ENCODE data around the gene ZBTB38. TPM values are rescaled to one million over a fixed set of nuclear protein-coding genes. Genes with fewer than 3 reads are reported as not detected.

Gene ZBTB38
- total RNA-seq, 1 experiment from 2014 or later, result 17.0 TPM

DNA sequence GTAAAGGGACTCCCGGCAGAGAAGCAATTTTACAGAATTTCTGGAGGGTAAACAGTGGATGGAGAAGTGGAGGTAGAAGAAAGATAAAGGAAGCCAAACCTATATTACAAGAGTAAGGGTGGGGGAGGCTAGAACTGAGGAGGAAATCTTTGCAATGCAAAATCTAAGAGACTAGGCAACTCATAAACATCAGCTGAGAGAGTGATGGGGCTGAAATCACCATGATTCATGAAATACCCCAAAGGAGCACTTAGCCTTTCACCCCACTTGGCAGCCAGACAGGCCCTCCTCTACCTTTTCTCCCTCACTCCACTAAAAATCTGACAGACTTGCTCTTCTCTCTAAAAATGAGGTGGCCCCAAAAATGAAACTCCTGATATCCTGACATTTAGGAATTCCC is 19.5 kb upstream of the ZBTB38 start:
- Histone ChIP-seq H4K20me1 (ENCODE audit: low read length) (no peaks in the 10 kb centered on the region), H2AFZ (ENCODE audit: low read length) (no peak overlapping the region), H3F3A (ENCODE audit: low read length, unreplicated experiment) (no peaks in the 10 kb centered on the region), H3K4me2 (ENCODE audit: low read length) (no peak overlapping the region), H3K9me2 (replicated peaks; ENCODE audit: low read length) (no peaks in the 10 kb centered on the region), H3K36me3 (ENCODE audit: low read depth, low read length) (no peaks in the 10 kb centered on the region), H3K79me2 (ENCODE audit: low read length) (no peaks in the 10 kb centered on the region), H3K9ac (ENCODE audit: low read length) (no peak overlapping the region), H3K27me3 (ENCODE audit: low read length) (no peaks in the 10 kb centered on the region), H3K4me3 (ENCODE audit: low read length) (no peak overlapping the region), H3K9me3 (ENCODE audit: low read length) (no peaks in the 10 kb centered on the region), H3K27ac (ENCODE audit: low read length) (no peak overlapping the region), H3K4me1 (ENCODE audit: insufficient read depth, low read length) (no peaks in the 10 kb centered on the region)
- ATAC-seq (no peak), DNase-seq (no peak)
- intact Hi-C loops (cut with micrococcal nuclease), result no loop called here
- TF ChIP-seq, protein P1, sequence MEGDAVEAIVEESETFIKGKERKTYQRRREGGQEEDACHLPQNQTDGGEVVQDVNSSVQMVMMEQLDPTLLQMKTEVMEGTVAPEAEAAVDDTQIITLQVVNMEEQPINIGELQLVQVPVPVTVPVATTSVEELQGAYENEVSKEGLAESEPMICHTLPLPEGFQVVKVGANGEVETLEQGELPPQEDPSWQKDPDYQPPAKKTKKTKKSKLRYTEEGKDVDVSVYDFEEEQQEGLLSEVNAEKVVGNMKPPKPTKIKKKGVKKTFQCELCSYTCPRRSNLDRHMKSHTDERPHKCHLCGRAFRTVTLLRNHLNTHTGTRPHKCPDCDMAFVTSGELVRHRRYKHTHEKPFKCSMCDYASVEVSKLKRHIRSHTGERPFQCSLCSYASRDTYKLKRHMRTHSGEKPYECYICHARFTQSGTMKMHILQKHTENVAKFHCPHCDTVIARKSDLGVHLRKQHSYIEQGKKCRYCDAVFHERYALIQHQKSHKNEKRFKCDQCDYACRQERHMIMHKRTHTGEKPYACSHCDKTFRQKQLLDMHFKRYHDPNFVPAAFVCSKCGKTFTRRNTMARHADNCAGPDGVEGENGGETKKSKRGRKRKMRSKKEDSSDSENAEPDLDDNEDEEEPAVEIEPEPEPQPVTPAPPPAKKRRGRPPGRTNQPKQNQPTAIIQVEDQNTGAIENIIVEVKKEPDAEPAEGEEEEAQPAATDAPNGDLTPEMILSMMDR (conservative IDR thresholded peaks at IDR 0.05; ENCODE audit: low read depth, low read length), result no peak
- TF ChIP-seq EZH2phosphoT487 (IDR thresholded peaks at IDR 0.05; ENCODE audit: borderline replicate concordance, low read length), result no peak
- TF ChIP-seq EZH2 (IDR thresholded peaks at IDR 0.05; ENCODE audit: low read length, unreplicated experiment), result no peak
- no TSS peak for BruUV-seq (replicated peaks)
- ChIA-PET CTCF (no interaction called here), POLR2A (ENCODE audit: unreplicated experiment) (no interaction called here)

DNA sequence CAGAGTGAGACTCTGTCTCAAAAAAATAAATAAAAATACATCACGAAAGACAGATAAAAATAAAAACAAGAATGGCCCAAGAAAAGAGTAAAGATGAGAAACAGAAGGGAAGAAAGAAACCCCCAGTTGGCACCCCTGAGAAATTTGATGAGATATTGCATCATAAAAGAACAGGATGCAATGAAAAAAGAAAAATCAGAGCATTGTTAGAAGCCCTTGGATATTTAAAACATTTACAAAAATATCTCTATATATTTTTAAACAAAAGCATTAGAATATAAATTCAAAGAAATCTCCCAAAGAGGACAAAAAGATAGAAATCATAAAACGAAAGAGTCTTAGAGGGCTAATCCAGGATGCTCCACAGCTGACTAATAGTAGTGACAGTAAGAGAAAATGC is 18.6 kb upstream of the ZBTB38 start:
- POLR2A ChIA-PET (ENCODE audit: unreplicated experiment), result no interaction called here
- Histone ChIP-seq H3K4me3 (ENCODE audit: low read length) (no peak overlapping the region), H3K4me2 (ENCODE audit: low read length) (no peak overlapping the region), H3K27me3 (ENCODE audit: low read length) (no peaks in the 10 kb centered on the region), H3K4me1 (ENCODE audit: insufficient read depth, low read length) (no peaks in the 10 kb centered on the region), H3K79me2 (ENCODE audit: low read length) (no peaks in the 10 kb centered on the region), H3K9me3 (ENCODE audit: low read length) (no peaks in the 10 kb centered on the region), H3K9ac (ENCODE audit: low read length) (no peak overlapping the region), H3F3A (ENCODE audit: low read length, unreplicated experiment) (no peaks in the 10 kb centered on the region), H4K20me1 (ENCODE audit: low read length) (no peaks in the 10 kb centered on the region), H2AFZ (ENCODE audit: low read length) (no peak overlapping the region), H3K36me3 (ENCODE audit: low read depth, low read length) (no peaks in the 10 kb centered on the region), H3K27ac (ENCODE audit: low read length) (no peak overlapping the region), H3K9me2 (replicated peaks; ENCODE audit: low read length) (no peaks in the 10 kb centered on the region)
- no peak for ATAC-seq
- no peak for TF ChIP-seq EZH2phosphoT487 (IDR thresholded peaks at IDR 0.05; ENCODE audit: borderline replicate concordance, low read length)
- TF ChIP-seq, protein P1 (conservative IDR thresholded peaks at IDR 0.05; ENCODE audit: low read depth, low read length), result no peak
- TF ChIP-seq EZH2 (IDR thresholded peaks at IDR 0.05; ENCODE audit: low read length, unreplicated experiment), result no peak
- BruUV-seq (replicated peaks), result no TSS peak
- CTCF ChIA-PET, result no interaction called here
- DNase-seq, result no peak
- intact Hi-C loops (cut with micrococcal nuclease), result no loop called here

DNA sequence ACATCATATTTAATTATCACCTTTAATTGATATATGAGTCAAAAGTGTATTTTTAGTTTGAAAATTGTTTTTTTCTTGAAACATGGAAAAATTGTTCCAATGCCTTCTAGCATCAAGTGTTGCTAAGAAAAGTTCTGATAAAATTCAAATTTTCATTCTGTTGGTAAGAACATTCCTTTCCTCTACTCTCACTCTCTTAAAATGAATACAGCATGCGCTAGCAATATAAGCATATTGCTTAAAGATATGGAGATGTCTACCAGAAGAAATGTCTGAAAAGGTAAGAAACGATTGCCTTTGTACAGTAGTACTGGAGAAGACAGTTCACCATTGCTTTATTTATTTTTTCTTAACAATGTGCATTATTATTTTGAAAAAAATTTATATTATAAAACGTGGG is 17.6 kb upstream of the ZBTB38 start:
- Histone ChIP-seq H4K20me1 (ENCODE audit: low read length) (no peaks in the 10 kb centered on the region), H3K4me2 (ENCODE audit: low read length) (no peak overlapping the region), H3K9ac (ENCODE audit: low read length) (no peak overlapping the region), H3K9me3 (ENCODE audit: low read length) (no peaks in the 10 kb centered on the region), H2AFZ (ENCODE audit: low read length) (no peak overlapping the region), H3K79me2 (ENCODE audit: low read length) (no peaks in the 10 kb centered on the region), H3K9me2 (replicated peaks; ENCODE audit: low read length) (no peaks in the 10 kb centered on the region), H3K4me3 (ENCODE audit: low read length) (no peak overlapping the region), H3K27ac (ENCODE audit: low read length) (no peak overlapping the region), H3F3A (ENCODE audit: low read length, unreplicated experiment) (no peaks in the 10 kb centered on the region), H3K27me3 (ENCODE audit: low read length) (no peaks in the 10 kb centered on the region), H3K4me1 (ENCODE audit: insufficient read depth, low read length) (no peaks in the 10 kb centered on the region), H3K36me3 (ENCODE audit: low read depth, low read length) (no peaks in the 10 kb centered on the region)
- DNase-seq (no peak), ATAC-seq (no peak)
- BruUV-seq (replicated peaks), result no TSS peak
- TF ChIP-seq EZH2 (IDR thresholded peaks at IDR 0.05; ENCODE audit: low read length, unreplicated experiment) (no peak), EZH2phosphoT487 (IDR thresholded peaks at IDR 0.05; ENCODE audit: borderline replicate concordance, low read length) (no peak)
- TF ChIP-seq, protein P1 (conservative IDR thresholded peaks at IDR 0.05; ENCODE audit: low read depth, low read length), result no peak
- ChIA-PET POLR2A (ENCODE audit: unreplicated experiment) (no interaction called here), CTCF (no interaction called here)
- intact Hi-C loops (cut with micrococcal nuclease), result no loop called here
